Type B pancreatic cell (in vitro differentiated cells): ENCODE data around the gene NGF. TPM values are rescaled to one million over a fixed set of nuclear protein-coding genes. Genes with fewer than 3 reads are reported as not detected.

Experiments
- DNase-seq: peaks from one replicate; pipeline ENCODE4 v3.0.0; 2021; ENCODE audit warnings: mixed read lengths; ENCODE audit not compliant: unreplicated experiment; ENCODE audit errors: extremely low spot score
- H3K27ac Mint-ChIP-seq: 2 replicates; pipeline ENCODE4 v1.8.0; 2021; ENCODE audit warnings: mild to moderate bottlenecking, mixed read lengths
- H3K27me3 Mint-ChIP-seq: 2 replicates; pipeline ENCODE4 v1.8.0; 2021; ENCODE audit warnings: mixed read lengths
- H3K36me3 Mint-ChIP-seq: 2 replicates; pipeline ENCODE4 v1.8.0; 2021; ENCODE audit warnings: mixed read lengths
- H3K4me1 Mint-ChIP-seq: one replicate; pipeline ENCODE4 v1.8.0; 2021; ENCODE audit warnings: mixed read lengths; ENCODE audit not compliant: unreplicated experiment
- H3K4me3 Mint-ChIP-seq: 2 replicates; pipeline ENCODE4 v1.8.0; 2021; ENCODE audit warnings: mild to moderate bottlenecking, mixed read lengths
- H3K9me3 Mint-ChIP-seq: 2 replicates; pipeline ENCODE4 v1.8.0; 2021; ENCODE audit warnings: mixed read lengths
- total RNA-seq: library from RNA; stranded (reverse); gene quantifications from 2 replicates; pipeline ENCODE4 v1.2.1, GENCODE V29; 2021; ENCODE audit warnings: low replicate concordance
- TF ChIP-seq, protein P1 (sequence below): fragments of 200-600 bp; sonication (generic); conservative IDR thresholded peaks from 2 replicates; pipeline ENCODE4 v1.5.0; 2021; ENCODE audit warnings: antibody characterized with exemption, mild to moderate bottlenecking

NGF gene
- total RNA-seq, 1 donor from 2014 or later = 3.3 TPM

DNA sequence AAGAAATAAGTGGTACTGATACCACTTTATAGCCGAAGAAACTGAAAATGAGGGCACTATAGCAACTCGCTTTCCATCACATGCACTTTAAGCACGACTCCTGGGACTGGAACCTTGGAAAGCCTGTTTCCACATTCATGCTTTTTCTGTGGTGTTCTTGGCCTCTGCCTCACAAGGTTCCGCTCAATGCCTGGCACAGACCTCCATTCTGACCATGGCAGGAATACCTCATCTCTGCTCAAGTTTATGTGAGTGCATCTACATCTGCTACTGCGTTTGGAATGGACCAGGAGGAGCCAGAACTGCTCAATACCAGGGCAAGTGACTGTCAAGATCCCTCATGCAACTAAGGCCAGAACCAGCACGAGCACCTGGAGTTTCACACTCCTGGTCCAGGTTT is 11.6 kb downstream of the NGF start:
- peaks cover 6% of the 10 kb centered on the region for H3K36me3 Mint-ChIP-seq
- H3K4me1 Mint-ChIP-seq = peaks cover 20% of the 10 kb centered on the region
- no peaks in the 10 kb centered on the region for H3K27me3 Mint-ChIP-seq
- TF ChIP-seq, protein P1, sequence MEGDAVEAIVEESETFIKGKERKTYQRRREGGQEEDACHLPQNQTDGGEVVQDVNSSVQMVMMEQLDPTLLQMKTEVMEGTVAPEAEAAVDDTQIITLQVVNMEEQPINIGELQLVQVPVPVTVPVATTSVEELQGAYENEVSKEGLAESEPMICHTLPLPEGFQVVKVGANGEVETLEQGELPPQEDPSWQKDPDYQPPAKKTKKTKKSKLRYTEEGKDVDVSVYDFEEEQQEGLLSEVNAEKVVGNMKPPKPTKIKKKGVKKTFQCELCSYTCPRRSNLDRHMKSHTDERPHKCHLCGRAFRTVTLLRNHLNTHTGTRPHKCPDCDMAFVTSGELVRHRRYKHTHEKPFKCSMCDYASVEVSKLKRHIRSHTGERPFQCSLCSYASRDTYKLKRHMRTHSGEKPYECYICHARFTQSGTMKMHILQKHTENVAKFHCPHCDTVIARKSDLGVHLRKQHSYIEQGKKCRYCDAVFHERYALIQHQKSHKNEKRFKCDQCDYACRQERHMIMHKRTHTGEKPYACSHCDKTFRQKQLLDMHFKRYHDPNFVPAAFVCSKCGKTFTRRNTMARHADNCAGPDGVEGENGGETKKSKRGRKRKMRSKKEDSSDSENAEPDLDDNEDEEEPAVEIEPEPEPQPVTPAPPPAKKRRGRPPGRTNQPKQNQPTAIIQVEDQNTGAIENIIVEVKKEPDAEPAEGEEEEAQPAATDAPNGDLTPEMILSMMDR = no peak
- H3K4me3 Mint-ChIP-seq = no peak overlapping the region
- DNase-seq = no peak
- no peaks in the 10 kb centered on the region for H3K9me3 Mint-ChIP-seq
- H3K27ac Mint-ChIP-seq = no peak overlapping the region

DNA sequence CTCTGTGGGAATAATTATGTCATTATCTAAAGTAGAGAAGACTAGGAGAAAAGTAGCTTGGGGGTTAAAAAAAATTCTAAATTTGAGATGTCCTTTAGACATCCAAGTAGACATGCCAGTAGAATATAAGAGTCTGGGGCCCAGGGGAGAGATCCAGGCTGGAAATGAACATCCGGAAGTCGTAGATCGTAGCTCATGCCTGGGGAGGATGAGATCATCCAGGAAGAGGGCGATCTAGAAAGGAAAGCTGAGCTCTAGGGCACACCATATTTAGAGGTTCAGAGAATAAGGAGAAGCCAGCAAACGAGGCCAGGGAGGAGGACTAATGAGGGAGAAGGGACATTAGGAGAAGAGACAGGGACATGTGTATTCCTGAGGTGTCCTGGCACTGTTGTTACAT is 12.2 kb downstream of the NGF start:
- Mint-ChIP-seq H3K4me1 (peaks cover 20% of the 10 kb centered on the region), H3K27ac (no peak overlapping the region), H3K4me3 (no peak overlapping the region), H3K27me3 (no peaks in the 10 kb centered on the region), H3K36me3 (peaks cover 6% of the 10 kb centered on the region), H3K9me3 (no peaks in the 10 kb centered on the region)
- TF ChIP-seq, protein P1 = no peak
- DNase-seq = no peak

DNA sequence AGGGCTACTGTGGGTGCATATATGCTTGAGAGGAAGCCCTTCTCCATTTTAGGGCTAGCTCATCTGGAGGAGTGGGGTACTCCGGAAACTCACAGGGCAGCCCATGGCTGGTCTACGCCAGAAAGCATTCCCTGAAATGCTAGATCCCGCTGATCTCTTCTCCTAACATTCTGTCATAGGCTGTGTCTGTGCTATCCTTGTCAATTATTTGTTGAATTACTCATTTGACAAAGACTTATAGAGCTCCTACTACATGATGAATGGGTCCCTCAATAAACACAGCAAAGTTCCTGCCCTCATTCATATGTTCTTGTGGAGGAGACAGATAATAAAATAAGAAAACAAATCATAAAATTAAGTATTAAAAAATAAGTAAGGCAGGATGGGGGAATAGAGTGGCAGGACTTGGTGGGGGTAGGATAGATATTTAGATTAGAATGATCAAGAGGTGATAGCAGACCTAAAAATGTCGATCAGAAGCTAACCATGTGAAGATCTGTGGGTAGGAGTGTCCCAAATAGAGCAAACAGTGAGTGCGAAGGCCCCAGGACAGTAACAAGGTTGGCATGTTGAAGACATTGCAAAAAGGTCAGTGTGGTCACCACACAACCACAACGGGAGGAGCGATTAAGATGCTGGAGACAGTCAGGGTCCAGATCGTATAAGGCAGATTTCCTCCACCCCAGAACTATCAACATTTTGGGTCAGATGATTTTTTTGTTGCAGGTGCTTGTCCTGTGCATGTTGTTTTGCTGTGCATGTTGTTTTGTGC is 13.2 kb downstream of the NGF start:
- Mint-ChIP-seq H3K9me3 (no peaks in the 10 kb centered on the region), H3K27ac (no peak overlapping the region), H3K4me3 (no peak overlapping the region), H3K27me3 (no peaks in the 10 kb centered on the region), H3K36me3 (peaks cover 6% of the 10 kb centered on the region), H3K4me1 (peaks cover 12% of the 10 kb centered on the region)
- DNase-seq = no peak
- TF ChIP-seq, protein P1 = no peak

DNA sequence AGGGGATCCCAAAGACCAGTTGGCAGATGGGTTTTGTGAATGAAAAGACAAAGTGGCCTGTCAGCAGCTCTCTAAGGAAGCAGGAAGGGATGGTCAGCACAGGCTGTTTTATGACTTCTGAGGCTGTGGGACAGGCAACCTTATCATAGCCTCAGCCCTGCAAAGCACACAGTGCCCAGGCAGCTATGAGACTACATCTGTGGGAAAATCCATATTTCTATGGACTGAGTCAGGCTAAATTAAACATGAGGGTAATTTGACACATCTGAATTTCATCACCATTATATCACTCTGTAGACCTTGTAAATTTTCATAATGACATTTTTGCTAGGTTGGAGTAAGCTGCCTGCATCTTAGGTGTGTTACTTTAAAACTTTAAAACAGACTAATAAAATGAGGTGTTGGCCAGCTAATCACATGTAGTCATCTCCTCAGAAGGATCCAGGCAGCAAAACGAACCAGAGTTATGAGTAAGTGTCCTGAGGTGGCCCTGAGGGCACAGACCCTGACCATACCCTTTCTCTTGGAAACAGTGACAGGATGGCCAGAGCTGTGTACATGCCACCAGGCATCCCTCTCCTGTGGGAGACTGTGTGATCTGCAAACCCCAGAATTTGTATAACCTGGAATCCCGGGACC is 14.6 kb downstream of the NGF start:
- no peak overlapping the region for H3K27ac Mint-ChIP-seq
- DNase-seq = no peak

DNA sequence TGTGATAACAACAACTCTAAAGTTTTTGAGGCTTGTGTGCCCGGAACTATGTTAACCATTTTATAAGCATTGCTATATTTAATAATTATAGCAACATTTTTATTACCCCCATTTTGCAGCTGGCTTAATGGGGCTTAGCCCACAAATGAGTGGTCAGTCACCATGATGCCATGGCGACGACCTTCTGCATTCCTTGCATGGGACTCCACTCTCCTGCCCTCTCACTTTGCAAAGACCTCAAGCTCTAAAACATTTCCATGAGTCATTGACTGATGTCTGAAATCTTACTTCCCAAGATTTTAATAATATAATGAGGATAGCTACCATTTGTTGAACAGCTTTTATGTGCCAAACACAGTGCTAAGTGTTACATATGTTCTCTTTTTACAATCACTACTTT is 15.4 kb downstream of the NGF start:
- Mint-ChIP-seq H3K27me3 (peaks cover 3% of the 10 kb centered on the region), H3K9me3 (no peaks in the 10 kb centered on the region), H3K27ac (no peak overlapping the region), H3K4me3 (no peak overlapping the region), H3K36me3 (peaks cover 6% of the 10 kb centered on the region), H3K4me1 (peaks cover 8% of the 10 kb centered on the region)
- TF ChIP-seq, protein P1 = no peak
- no peak for DNase-seq

More for the DNA sequence above, 14.6 kb downstream of the NGF start:
- no peak overlapping the region for H3K4me3 Mint-ChIP-seq
- H3K9me3 Mint-ChIP-seq = no peaks in the 10 kb centered on the region
- TF ChIP-seq, protein P1 = no peak
- peaks cover 12% of the 10 kb centered on the region for H3K4me1 Mint-ChIP-seq
- H3K36me3 Mint-ChIP-seq = peaks cover 6% of the 10 kb centered on the region
- peaks cover 3% of the 10 kb centered on the region for H3K27me3 Mint-ChIP-seq
